MCF 10A (cell line): ENCODE results near the gene ARHGEF10L. TPM values are rescaled to one million over a fixed set of nuclear protein-coding genes. Genes with fewer than 3 reads are reported as not detected.
A peak's percentile ranks its signal among the peaks of the same experiment; 100 is the strongest.

ENCODE experiments used
- BruUV-seq: library from RNA; stranded (reverse); fragments of 400-500 nt; replicated peaks from 2 replicates; lab custom pipeline; 2021; lab: Mats Ljungman, UMichigan
- CTCF ChIA-PET: fragments of 300-600 bp; sonication (Branson Sonifier 250); formaldehyde crosslinking; extraction: SDS; loops from one replicate; lab custom pipeline; 2021; ENCODE audit warnings: antibody characterized with exemption, inconsistent platforms; lab: Yijun Ruan, JAX
- POLR2A ChIA-PET: fragments of 300-600, 350-650 bp; sonication (Branson Sonifier 250); formaldehyde crosslinking; extraction: SDS; loops from one replicate; lab custom pipeline; 2020; ENCODE audit warnings: antibody characterized with exemption, inconsistent platforms; lab: Yijun Ruan, JAX
- DNase-seq: peaks from one replicate; pipeline ENCODE4 v3.0.0-alpha.2; 2018; ENCODE audit not compliant: unreplicated experiment
- H3K27ac Mint-ChIP-seq: one replicate; pipeline ENCODE4 v1.8.0; 2022; ENCODE audit warnings: mild to moderate bottlenecking, low read depth, mixed read lengths; ENCODE audit not compliant: unreplicated experiment
- H3K27me3 Mint-ChIP-seq: one replicate; pipeline ENCODE4 v1.8.0; 2022; ENCODE audit warnings: mixed read lengths; ENCODE audit not compliant: insufficient read depth, unreplicated experiment
- H3K36me3 Mint-ChIP-seq: one replicate; pipeline ENCODE4 v1.8.0; 2022; ENCODE audit warnings: mild to moderate bottlenecking, moderate library complexity, mixed read lengths; ENCODE audit not compliant: insufficient read depth, unreplicated experiment
- H3K4me1 Mint-ChIP-seq: one replicate; pipeline ENCODE4 v1.8.0; 2022; ENCODE audit warnings: mixed read lengths; ENCODE audit not compliant: insufficient read depth, unreplicated experiment
- H3K4me3 Mint-ChIP-seq: one replicate; pipeline ENCODE4 v1.8.0; 2022; ENCODE audit warnings: mild to moderate bottlenecking, moderate library complexity, mixed read lengths; ENCODE audit not compliant: unreplicated experiment
- H3K9me3 Mint-ChIP-seq: one replicate; pipeline ENCODE4 v1.8.0; 2022; ENCODE audit warnings: mixed read lengths; ENCODE audit not compliant: unreplicated experiment
- intact Hi-C: fragments of 100-400 bp; cut with micrococcal nuclease; formaldehyde crosslinking; loops from 2 replicates; pipeline ENCODE4 v1.14.1; 2022
- total RNA-seq: library from RNA; stranded (reverse); gene quantifications from 2 replicates; pipeline ENCODE4 v1.2.3, GENCODE V29; 2022
- TF ChIP-seq, protein P1 (sequence below): fragments of 200-600 bp; IDR thresholded peaks from one replicate; pipeline ENCODE4 v1.8.0; 2022; ENCODE audit warnings: antibody characterized with exemption, mild to moderate bottlenecking; ENCODE audit not compliant: unreplicated experiment

Gene ARHGEF10L
- total RNA-seq, 1 experiment from 2014 or later = 5.0 TPM

DNA sequence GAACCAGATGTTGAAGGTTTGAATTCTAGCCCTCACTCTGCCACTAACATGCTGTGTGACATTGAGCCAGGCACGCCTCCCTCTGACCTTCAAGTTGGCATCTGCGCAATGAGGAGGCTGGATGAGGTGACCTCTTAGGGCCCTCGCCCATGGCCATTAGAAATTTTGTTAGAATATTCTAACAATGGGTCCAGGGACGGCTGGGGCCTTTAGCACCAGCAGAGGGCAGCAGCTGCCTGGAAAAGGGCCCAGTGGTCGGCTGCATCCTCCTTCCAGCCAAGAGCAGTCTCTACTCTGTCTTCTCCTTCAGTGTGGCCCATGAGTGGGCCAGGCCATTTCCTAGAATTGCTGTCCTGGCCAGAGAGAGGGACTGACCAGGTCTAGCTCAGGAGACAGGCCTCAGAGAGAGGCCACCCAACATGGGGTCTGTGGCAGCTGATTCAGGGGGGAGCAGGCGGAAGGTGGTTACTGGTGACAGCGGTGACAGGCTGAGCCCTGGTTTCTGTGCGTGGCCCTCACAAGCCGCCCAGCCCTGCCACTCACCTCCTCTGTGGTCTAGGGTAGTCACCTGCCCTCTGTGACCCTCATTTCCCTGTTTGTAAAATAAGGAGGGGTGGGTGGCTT is 114.3 kb downstream of the ARHGEF10L start:
- H3K27ac Mint-ChIP-seq = no peak overlapping the region
- TF ChIP-seq, protein P1, sequence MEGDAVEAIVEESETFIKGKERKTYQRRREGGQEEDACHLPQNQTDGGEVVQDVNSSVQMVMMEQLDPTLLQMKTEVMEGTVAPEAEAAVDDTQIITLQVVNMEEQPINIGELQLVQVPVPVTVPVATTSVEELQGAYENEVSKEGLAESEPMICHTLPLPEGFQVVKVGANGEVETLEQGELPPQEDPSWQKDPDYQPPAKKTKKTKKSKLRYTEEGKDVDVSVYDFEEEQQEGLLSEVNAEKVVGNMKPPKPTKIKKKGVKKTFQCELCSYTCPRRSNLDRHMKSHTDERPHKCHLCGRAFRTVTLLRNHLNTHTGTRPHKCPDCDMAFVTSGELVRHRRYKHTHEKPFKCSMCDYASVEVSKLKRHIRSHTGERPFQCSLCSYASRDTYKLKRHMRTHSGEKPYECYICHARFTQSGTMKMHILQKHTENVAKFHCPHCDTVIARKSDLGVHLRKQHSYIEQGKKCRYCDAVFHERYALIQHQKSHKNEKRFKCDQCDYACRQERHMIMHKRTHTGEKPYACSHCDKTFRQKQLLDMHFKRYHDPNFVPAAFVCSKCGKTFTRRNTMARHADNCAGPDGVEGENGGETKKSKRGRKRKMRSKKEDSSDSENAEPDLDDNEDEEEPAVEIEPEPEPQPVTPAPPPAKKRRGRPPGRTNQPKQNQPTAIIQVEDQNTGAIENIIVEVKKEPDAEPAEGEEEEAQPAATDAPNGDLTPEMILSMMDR = peak; percentile 72
- H3K4me1 Mint-ChIP-seq = no peaks in the 10 kb centered on the region
- no TSS peak for BruUV-seq
- intact Hi-C loops = loop anchor here (5.0 kb wide), 2 partner anchors 162 to 928 kb away; no protein-coding TSS in a partner anchor
- peaks cover 13% of the 10 kb centered on the region for H3K36me3 Mint-ChIP-seq
- no peaks in the 10 kb centered on the region for H3K27me3 Mint-ChIP-seq
- peak; percentile 56 for DNase-seq
- ChIA-PET CTCF (interaction anchor here (0.6 to 2.1 kb wide), 6 partner anchors 24 to 929 kb away, joined by 3 to 8 read pairs (median 4); no protein-coding TSS in a partner anchor), POLR2A (interaction anchor here (0.5 kb wide), 1 partner anchor 176 kb away, joined by 4 read pairs; no protein-coding TSS in a partner anchor)
- H3K4me3 Mint-ChIP-seq = no peak overlapping the region
- H3K9me3 Mint-ChIP-seq = no peaks in the 10 kb centered on the region

DNA sequence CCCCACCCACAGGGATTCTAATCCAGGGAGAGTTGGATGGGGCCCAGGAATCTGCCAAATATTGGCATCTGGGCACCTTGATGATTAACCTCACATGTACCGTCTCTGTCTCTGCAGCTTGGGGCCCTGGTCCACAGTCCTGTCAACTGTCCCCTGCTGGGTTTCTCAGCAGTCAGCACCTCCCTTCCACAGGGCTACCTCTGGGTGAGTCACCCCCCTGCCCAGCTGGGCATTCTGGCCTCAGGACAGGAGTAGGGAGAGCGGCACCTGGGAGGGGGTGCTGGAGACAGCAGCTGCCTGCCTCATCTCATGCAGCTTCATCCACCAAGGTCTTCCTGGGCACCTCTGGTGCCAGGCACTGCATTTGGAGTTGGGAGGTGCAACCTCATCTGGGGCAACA is 115.0 kb downstream of the ARHGEF10L start:
- TF ChIP-seq, protein P1 = no peak
- DNase-seq = peak; percentile 38
- ChIA-PET POLR2A (interaction anchor here (0.5 kb wide), 1 partner anchor 177 kb away, joined by 4 read pairs; no protein-coding TSS in a partner anchor), CTCF (interaction anchor here (0.6 to 2.1 kb wide), 4 partner anchors 147 to 928 kb away, joined by 3 to 8 read pairs (median 4); no protein-coding TSS in a partner anchor)
- Mint-ChIP-seq H3K4me3 (no peak overlapping the region), H3K4me1 (no peaks in the 10 kb centered on the region), H3K9me3 (no peaks in the 10 kb centered on the region), H3K27me3 (no peaks in the 10 kb centered on the region), H3K36me3 (peaks cover 9% of the 10 kb centered on the region), H3K27ac (no peak overlapping the region)
- BruUV-seq = no TSS peak
- intact Hi-C loops = loop anchor here (5.0 kb wide), 2 partner anchors 162 to 928 kb away; no protein-coding TSS in a partner anchor

DNA sequence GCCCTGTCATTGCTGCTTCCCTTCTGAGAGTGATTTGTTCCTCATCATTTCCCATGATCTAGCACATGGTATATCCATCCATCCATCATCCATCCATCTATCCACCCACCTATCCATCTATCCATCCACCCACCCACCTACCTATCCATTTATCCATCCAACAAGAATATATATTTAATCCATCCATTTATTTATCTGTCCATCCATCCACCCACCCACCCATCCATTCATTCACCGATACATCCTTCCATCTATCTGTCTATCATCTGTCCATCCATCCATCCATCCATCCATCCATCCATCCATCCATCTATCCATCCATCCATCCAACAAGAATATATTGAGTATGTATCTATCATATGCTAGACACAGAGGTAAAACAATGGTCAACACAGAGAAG is 115.7 kb downstream of the ARHGEF10L start:
- Mint-ChIP-seq H3K27ac (no peak overlapping the region), H3K4me3 (no peak overlapping the region), H3K4me1 (no peaks in the 10 kb centered on the region), H3K27me3 (no peaks in the 10 kb centered on the region), H3K36me3 (peaks cover 4% of the 10 kb centered on the region), H3K9me3 (no peaks in the 10 kb centered on the region)
- no TSS peak for BruUV-seq
- no peak for DNase-seq
- intact Hi-C loops = no loop called here
- POLR2A ChIA-PET = no interaction called here
- TF ChIP-seq, protein P1 = no peak
- CTCF ChIA-PET = interaction anchor here (1.2 to 1.4 kb wide), 2 partner anchors 436 to 928 kb away, joined by 3 to 4 read pairs; no protein-coding TSS in a partner anchor

DNA sequence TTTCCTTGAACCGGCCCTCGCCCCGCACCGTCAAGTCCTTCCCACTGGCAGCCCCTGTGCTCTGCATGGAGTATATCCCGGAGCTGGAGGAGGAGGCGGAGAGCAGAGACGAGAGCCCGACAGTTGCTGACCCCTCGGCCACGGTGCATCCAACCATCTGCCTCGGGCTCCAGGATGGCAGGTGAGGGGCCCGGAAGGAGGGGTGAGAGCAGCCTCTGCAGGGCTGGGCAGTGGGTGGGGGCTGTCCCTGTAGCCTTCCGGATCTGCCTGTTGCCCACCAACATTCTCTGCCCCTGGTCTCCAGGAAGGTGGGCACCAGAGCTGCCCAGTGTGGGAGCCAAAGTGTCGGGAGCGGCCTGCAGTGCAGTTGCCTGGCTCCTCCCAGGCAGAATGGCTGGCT is 116.4 kb downstream of the ARHGEF10L start:
- no peak for DNase-seq
- CTCF ChIA-PET = interaction anchor here (0.6 to 1.4 kb wide), 2 partner anchors 435 to 1082 kb away, joined by 3 to 4 read pairs; no protein-coding TSS in a partner anchor
- POLR2A ChIA-PET = no interaction called here
- no TSS peak for BruUV-seq
- H3K4me3 Mint-ChIP-seq = no peak overlapping the region
- no peaks in the 10 kb centered on the region for H3K4me1 Mint-ChIP-seq
- TF ChIP-seq, protein P1 = no peak
- intact Hi-C loops = no loop called here
- H3K36me3 Mint-ChIP-seq = peaks cover 4% of the 10 kb centered on the region
- no peaks in the 10 kb centered on the region for H3K27me3 Mint-ChIP-seq
- no peak overlapping the region for H3K27ac Mint-ChIP-seq
- no peaks in the 10 kb centered on the region for H3K9me3 Mint-ChIP-seq
